ENCODE data around the gene TMEM9B.

DNA sequence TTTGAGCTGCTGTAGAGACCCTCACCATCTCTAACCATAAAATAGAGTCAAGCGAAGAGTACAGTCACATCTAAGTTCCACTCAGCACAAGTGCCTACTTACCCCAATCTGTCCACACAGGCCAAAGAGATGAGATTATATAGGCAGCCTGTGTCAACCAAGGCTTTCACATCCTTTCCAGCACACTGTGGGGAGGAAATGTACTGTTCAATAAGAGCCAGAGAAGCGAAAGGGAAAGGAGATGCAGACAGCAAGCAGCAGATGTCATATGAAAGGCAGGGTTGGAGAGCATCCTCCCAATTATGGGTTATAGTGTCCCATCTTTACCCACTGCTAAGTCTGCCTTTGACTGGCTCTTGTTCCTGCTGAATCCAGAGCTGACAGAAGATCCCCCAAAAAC is 23.2 kb upstream of the TMEM9B start:
- TF ChIP-seq CTCF (IDR thresholded peaks at IDR 0.05), result no peak
- no peak for TF ChIP-seq POLR2AphosphoS5 (IDR thresholded peaks at IDR 0.05)
- TF ChIP-seq POLR2A (IDR thresholded peaks at IDR 0.05), result no peak
